ENCODE results near the gene AEBP2. TPM values are rescaled to one million over a fixed set of nuclear protein-coding genes. Genes with fewer than 3 reads are reported as not detected.

Gene AEBP2
- polyA plus RNA-seq, 1 donor (not counting 4 experiments of a cell fraction or from before 2014, with no cell fraction given), result 19.6 TPM

GRCh38 chr12:19485240-19485639 lies 45.9 kb downstream of the AEBP2 start:
- H2AFZ ChIP-seq (ENCODE audit: control insufficient read depth, low read length), result no peak overlapping the region
- H3K9me3 ChIP-seq (ENCODE audit: control insufficient read depth, low read depth, low read length), result no peaks in the 10 kb centered on the region
- TF ChIP-seq EZH2 (IDR thresholded peaks at IDR 0.05; ENCODE audit: low read length) (no peak), CTCF (optimal IDR thresholded peaks at IDR 0.05 in 1 of 3, IDR thresholded peaks at IDR 0.05 in 1 of 3, conservative IDR thresholded peaks at IDR 0.05 in 1 of 3; ENCODE audit: extremely low read depth in 1 of 3, insufficient read depth in 2 of 3, low read length in 3 of 3) (no peak)
- no peak overlapping the region for H3K9ac ChIP-seq (ENCODE audit: control insufficient read depth, extremely low read depth, insufficient read depth, low read length)
- H3K4me1 ChIP-seq (ENCODE audit: control insufficient read depth, extremely low read depth, insufficient read depth, low read length), result peaks cover 23% of the 10 kb centered on the region
- H4K20me1 ChIP-seq (ENCODE audit: control insufficient read depth, extremely low read depth, insufficient read depth, low read length), result peaks cover 7% of the 10 kb centered on the region
- dilution Hi-C loops (cut with MboI; ENCODE audit: extremely low pct_ligation_motif_present, low sequenced_read_pairs), result no loop called here
- H3K36me3 ChIP-seq (ENCODE audit: control insufficient read depth in 2 of 2, extremely low read depth in 1 of 2, insufficient read depth in 2 of 2, low read length in 2 of 2), result no peaks in the 10 kb centered on the region
- no peak overlapping the region for H3K4me2 ChIP-seq (ENCODE audit: control insufficient read depth, extremely low read depth, insufficient read depth, low read depth, low read length)
- peaks cover 83% of the 10 kb centered on the region for H3K79me2 ChIP-seq (ENCODE audit: control insufficient read depth, insufficient read depth, low read length)
- no peak overlapping the region for H3K27ac ChIP-seq (ENCODE audit: control insufficient read depth, insufficient read depth, low read length)
- H3K9me1 ChIP-seq (ENCODE audit: control insufficient read depth, extremely low read depth, insufficient read depth, low read length), result peaks cover 5% of the 10 kb centered on the region
- no peak for FAIRE-seq
- DNase-seq (ENCODE audit: low read depth, low spot score), result no peak
- no peak overlapping the region for H3K4me3 ChIP-seq (ENCODE audit: control insufficient read depth in 2 of 3, extremely low read depth in 1 of 3, insufficient read depth in 2 of 3, low read depth in 1 of 3, low read length in 3 of 3)
- no peaks in the 10 kb centered on the region for H3K27me3 ChIP-seq (ENCODE audit: control insufficient read depth, extremely low read depth, insufficient read depth, low read length)

GRCh38 chr12:19489168-19489567 lies 49.9 kb downstream of the AEBP2 start:
- TF ChIP-seq EZH2 (IDR thresholded peaks at IDR 0.05; ENCODE audit: low read length) (no peak), CTCF (optimal IDR thresholded peaks at IDR 0.05 in 1 of 3, IDR thresholded peaks at IDR 0.05 in 1 of 3, conservative IDR thresholded peaks at IDR 0.05 in 1 of 3; ENCODE audit: extremely low read depth in 1 of 3, insufficient read depth in 2 of 3, low read length in 3 of 3) (no peak)
- dilution Hi-C loops (cut with MboI; ENCODE audit: extremely low pct_ligation_motif_present, low sequenced_read_pairs), result no loop called here
- Histone ChIP-seq H3K36me3 (ENCODE audit: control insufficient read depth in 2 of 2, extremely low read depth in 1 of 2, insufficient read depth in 2 of 2, low read length in 2 of 2) (no peaks in the 10 kb centered on the region), H3K4me2 (ENCODE audit: control insufficient read depth, extremely low read depth, insufficient read depth, low read depth, low read length) (no peak overlapping the region), H3K4me3 (ENCODE audit: control insufficient read depth in 2 of 3, extremely low read depth in 1 of 3, insufficient read depth in 2 of 3, low read depth in 1 of 3, low read length in 3 of 3) (no peak overlapping the region), H3K4me1 (ENCODE audit: control insufficient read depth, extremely low read depth, insufficient read depth, low read length) (peaks cover 5% of the 10 kb centered on the region), H3K79me2 (ENCODE audit: control insufficient read depth, insufficient read depth, low read length) (peaks cover 79% of the 10 kb centered on the region), H3K9me3 (ENCODE audit: control insufficient read depth, low read depth, low read length) (no peaks in the 10 kb centered on the region), H4K20me1 (ENCODE audit: control insufficient read depth, extremely low read depth, insufficient read depth, low read length) (peaks cover 3% of the 10 kb centered on the region), H3K27me3 (ENCODE audit: control insufficient read depth, extremely low read depth, insufficient read depth, low read length) (no peaks in the 10 kb centered on the region), H3K27ac (ENCODE audit: control insufficient read depth, insufficient read depth, low read length) (no peak overlapping the region), H2AFZ (ENCODE audit: control insufficient read depth, low read length) (no peak overlapping the region), H3K9me1 (ENCODE audit: control insufficient read depth, extremely low read depth, insufficient read depth, low read length) (peaks cover 4% of the 10 kb centered on the region), H3K9ac (ENCODE audit: control insufficient read depth, extremely low read depth, insufficient read depth, low read length) (no peak overlapping the region)
- DNase-seq (ENCODE audit: low read depth, low spot score), result no peak
- no peak for FAIRE-seq
